OCI-LY1 (cell line): ENCODE measurements around the gene SNAPC4.

ENCODE experiments used
- EZH2 ChIP-seq: fragments of 200-600 bp; sonication (generic), shearing (Covaris generic); IDR thresholded peaks from 2 replicates; pipeline ENCODE4 v1.8.0; 2017; ENCODE audit warnings: borderline replicate concordance, mixed run types, mild to moderate bottlenecking, antibody characterized with exemption, low read length, moderate library complexity, mixed read lengths
- TF ChIP-seq, protein P1 (sequence below): fragments of 200-600 bp; sonication (generic), shearing (Covaris generic); IDR thresholded peaks from 2 replicates; pipeline ENCODE4 v1.5.1; 2017; ENCODE audit warnings: mild to moderate bottlenecking, antibody characterized with exemption, low read length, moderate library complexity, mixed read lengths

DNA sequence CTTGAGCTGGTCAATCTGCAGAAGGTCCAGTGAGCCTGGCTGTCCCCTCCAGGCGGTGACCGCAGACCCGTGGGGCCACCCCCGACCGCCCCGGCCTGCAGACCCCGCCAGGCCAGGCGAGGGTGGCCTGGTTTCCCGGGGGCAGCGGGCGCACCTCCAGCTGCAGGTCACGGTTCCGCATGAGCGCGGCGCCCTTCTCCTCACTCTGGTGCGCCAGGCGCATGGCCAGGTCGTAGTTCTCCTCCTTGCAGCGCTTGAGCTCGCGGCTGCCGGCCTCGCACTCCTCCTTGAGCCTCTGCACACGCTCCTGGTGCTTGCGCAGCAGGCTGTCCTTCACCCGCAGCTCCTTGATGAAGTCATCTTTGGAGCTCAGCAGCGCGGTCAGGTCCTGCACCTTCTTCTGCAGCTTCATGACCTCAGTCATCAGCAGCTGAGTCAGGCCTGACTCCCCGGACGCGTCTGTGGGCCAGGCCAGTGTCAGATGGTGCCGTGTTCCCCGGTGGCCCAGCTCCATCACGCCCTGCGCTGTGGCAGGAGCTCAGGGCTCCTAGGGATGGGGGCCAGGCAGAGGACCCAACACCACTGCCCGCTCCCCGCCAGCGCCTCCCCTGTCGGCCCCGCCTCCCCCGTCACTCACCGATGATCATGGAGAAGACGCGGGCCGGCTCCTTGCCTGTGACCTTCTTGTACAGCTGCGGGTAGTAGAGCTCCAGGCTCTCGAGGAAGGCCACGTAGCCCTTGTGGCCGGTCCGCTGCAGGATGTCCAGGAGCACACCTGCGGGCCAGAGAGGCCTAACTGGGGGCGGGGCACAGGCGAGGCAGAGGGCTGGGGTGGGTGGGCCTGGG is 29.1 kb downstream of the SNAPC4 start:
- TF ChIP-seq, protein P1, sequence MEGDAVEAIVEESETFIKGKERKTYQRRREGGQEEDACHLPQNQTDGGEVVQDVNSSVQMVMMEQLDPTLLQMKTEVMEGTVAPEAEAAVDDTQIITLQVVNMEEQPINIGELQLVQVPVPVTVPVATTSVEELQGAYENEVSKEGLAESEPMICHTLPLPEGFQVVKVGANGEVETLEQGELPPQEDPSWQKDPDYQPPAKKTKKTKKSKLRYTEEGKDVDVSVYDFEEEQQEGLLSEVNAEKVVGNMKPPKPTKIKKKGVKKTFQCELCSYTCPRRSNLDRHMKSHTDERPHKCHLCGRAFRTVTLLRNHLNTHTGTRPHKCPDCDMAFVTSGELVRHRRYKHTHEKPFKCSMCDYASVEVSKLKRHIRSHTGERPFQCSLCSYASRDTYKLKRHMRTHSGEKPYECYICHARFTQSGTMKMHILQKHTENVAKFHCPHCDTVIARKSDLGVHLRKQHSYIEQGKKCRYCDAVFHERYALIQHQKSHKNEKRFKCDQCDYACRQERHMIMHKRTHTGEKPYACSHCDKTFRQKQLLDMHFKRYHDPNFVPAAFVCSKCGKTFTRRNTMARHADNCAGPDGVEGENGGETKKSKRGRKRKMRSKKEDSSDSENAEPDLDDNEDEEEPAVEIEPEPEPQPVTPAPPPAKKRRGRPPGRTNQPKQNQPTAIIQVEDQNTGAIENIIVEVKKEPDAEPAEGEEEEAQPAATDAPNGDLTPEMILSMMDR: no peak
- no peak for TF ChIP-seq EZH2
